ENCODE measurements around the gene IL12RB2.
"Not testable (repeated sequence)": the region's sequence is repeated elsewhere in the genome, so short reads cannot be mapped to it uniquely, and the experiment has no call there.

IL12RB2 gene

DNA sequence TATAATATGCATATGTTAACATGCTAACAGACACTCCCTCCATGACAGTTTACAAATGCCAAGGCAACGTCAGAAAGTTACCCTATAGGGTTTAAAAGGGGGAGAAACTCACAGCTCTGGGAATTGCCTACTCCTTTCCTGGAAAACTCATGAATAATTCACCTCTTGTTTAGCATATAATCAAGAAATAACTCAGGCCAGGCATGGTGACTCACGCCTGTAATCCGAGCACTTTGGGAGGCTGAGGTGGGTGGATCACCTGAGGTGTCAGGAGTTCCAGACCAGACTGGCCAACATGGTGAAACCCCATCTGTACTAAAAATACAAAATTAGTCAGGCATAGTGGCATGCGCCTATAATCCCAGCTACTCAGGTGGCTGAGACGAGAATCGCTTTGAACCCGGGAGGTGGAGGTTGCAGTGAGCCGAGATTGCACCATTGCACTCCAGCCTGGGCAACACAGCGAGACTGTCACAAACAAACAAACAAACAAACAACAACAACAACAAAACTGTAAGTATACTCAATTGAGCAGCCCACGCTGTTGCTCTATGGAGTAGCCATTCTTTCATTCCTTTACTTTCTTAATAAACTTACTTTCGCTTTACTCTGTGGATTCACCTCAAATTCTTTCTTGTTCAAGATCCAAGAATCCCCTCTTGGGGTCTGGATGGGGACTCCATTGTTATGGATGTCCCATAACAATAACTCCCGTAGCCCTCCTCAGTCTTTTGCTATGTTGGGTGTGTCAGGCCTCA lies 92.5 kb downstream of the IL12RB2 start:
- peak; percentile 59 for DNase-seq

- DNase-seq, result no peak
Measured at GRCh38 chr1:67401443-67401842, 93.8 kb downstream of the IL12RB2 start.

DNA sequence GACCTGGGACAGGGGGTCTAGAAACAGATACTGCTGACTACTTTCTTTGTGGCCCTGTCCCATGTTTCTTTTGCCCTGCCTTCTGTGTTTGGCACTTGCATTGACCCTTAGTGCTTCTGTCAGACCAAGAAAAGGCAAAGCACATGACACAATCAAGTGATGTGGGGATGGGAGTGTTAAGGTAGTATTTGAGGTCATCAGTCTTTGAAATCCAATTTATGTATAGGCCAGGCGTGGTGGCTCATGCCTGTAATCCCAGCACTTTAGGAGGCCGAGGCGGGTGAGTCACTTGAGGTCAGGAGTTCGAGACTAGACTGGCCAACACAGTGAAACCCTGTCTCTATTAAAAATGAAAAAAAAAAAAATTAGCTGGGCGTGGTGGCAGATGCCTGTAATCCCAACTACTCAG lies 96.5 kb downstream of the IL12RB2 start:
- DNase-seq, result no peak

GRCh38 chr1:67405473-67406245 lies 98.0 kb downstream of the IL12RB2 start:
- DNase-seq, result no peak

DNA sequence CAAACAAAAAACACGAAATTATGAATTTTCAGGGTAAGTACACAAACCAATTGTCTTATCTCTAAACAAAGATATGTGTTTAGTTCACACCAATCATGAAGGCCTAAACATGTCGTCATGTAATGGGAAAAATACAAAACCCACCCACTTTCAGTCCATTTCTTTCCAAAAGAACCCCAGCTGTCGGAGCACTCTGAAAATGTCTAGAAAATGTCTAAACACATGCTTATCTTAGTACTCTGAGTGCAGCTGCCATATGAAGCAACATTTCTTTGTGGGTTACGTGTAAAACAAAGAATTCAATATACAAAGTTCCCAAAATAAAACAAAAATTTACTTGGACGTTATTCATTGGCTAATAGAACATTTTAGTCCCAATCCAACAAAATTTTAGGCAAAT lies 99.8 kb downstream of the IL12RB2 start:
- no peak for DNase-seq

- DNase-seq, result no peak
Measured at GRCh38 chr1:67408148-67408547, 100.5 kb downstream of the IL12RB2 start.

DNA sequence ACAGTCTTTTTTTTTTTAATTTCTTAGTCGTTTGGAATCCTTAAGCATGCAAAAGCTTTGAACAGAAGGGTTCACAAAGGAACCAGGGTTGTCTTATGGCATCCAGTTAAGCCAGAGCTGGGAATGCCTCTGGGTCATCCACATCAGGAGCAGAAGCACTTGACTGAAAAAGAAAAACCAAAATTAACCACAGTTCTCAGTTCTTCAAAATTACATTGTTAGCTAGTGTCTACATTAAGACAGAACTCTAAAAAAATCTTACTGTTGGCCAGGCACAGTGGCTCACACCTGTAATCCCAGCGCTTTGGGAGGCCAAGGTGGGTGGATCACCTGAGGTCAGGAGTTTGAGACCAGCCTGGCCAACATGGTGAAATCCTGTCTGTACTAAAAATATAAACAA lies 105.4 kb downstream of the IL12RB2 start:
- not testable (repeated sequence) for DNase-seq

GRCh38 chr1:67414574-67414973 lies 106.9 kb downstream of the IL12RB2 start:
- no peak for DNase-seq

DNA sequence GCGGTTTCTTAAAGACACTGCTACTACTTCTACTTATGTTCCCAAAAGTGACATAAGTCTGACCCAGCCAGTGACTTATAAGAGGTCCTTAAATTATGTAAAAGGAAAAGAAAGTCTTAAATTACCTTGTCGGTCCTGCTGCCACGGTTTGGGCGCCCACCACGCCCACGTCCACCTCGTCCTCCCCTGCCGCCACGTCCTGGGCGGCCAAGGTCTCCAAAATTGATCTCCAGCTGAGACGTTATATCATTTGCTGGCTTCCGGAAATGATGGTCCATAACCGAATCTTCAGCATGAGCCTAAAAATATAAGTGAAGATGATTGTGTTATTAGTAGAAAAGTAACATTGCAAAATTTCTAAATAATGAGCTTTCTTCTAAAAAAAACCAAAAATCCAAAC lies 107.4 kb downstream of the IL12RB2 start:
- DNase-seq, result no peak

DNA sequence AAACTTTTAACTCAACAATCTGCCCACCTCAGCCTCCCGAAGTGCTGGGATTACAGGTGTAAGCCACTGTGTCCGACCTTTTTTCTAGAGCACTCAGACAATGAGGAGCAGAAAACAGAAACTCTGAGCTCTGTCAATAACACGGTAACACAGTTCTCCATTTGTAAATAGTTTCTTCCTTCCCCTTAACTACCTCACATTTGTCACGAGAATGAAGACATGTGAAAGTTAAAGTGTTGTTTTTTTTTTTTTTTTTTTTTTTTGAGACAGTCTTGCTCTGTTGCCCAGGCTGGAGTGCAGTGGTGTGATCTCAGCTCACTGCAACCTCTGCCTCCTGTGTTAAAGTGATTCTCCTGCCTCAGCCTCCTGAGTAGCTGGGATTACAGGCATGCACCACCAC lies 110.1 kb downstream of the IL12RB2 start:
- DNase-seq, result not testable (repeated sequence)

GRCh38 chr1:67418839-67419586 lies 111.3 kb downstream of the IL12RB2 start:
- DNase-seq, result no peak

GRCh38 chr1:67420835-67421492 lies 113.3 kb downstream of the IL12RB2 start:
- DNase-seq, result no peak

GRCh38 chr1:67427465-67427864 lies 119.8 kb downstream of the IL12RB2 start:
- no peak for DNase-seq

- no peak for DNase-seq
Measured at GRCh38 chr1:67427947-67428346, 120.3 kb downstream of the IL12RB2 start.

GRCh38 chr1:67429011-67429527 lies 121.4 kb downstream of the IL12RB2 start:
- peak; percentile 82 for DNase-seq

DNA sequence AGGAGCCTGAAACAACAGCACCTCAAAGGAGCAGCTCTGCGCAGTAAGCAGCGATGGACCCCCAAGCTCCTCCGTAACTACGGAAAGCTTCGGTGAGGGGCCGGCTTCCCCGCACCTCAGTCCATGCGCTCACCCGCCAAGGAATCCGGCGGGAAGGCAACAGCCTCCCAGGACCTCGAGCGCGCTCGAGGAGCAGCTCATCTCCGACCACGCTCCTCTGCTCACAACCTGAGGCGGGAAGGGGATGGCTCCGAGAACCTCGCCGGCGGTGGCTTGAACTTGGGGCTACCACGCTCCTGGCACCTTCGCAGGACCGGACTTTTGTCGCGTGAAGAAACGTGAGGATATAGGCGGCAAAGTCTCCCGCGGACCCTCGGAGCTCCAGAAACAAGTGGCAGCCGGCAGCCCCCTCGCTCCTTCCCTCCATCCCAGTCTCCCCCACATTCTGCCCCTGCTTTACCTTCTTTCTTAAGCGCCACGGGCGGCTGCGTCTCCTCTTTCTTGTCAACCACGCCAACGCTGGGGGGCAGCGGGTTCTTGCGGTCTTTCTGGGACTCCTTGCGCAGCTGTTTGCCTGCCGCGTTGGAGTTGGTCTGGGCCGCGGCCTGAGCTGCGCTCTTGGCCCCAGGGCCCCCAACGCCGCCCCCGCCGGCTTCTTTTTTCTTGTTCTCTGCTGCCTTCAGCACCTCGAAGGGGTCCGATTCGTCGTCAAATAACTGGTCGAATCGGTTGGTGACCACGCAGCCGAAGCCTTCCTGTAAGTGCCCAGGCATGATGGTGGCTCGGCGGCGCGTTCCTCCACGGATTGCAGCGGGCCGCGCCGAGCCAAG lies 122.1 kb downstream of the IL12RB2 start:
- DNase-seq, result peak; percentile 84

DNA sequence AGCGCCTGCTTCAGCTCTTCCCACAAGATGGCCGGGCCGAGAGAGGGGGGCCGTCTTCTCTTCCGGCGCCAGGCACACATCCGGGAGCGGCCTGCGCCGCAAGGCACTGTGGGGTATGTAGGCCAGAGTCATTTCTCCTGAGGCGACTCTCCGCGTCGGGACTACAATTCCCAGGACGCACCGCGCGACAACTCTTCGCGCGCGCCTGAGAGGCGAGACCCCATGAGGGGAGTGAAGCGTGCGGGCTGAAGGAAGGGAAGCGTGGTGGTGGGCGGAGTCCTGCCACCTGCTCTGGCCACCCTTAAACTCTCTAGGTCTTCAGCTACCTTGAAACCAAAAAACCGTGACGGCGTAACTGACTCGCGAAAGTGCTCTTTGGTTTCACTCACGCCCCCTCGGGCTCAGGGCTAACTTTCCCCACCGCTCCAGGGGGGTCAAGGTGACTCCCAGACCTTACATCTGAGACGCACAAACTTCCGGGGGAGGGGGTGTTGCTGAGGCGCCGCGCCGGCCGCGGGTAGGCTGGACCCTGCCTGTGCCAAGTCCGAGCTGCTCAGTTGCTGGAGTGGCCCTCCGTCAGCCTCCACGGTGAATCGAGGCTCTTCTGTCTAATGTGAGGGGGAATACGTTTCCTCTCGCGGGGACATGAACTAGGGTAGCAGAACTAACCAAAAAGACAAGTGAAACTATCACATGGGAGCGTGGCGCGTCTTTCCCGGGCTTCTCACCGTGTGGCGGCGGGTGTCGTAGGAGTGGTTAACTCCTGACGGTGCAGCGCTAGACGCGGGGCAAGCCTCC lies 122.9 kb downstream of the IL12RB2 start, which contains the start of gene SERBP1:
SERBP1 (minus strand) TSS at position 45 of the 798 bp plus-strand sequence. CDS start 102 bp downstream, outside the sequence.
- peak; percentile 95 for DNase-seq

DNA sequence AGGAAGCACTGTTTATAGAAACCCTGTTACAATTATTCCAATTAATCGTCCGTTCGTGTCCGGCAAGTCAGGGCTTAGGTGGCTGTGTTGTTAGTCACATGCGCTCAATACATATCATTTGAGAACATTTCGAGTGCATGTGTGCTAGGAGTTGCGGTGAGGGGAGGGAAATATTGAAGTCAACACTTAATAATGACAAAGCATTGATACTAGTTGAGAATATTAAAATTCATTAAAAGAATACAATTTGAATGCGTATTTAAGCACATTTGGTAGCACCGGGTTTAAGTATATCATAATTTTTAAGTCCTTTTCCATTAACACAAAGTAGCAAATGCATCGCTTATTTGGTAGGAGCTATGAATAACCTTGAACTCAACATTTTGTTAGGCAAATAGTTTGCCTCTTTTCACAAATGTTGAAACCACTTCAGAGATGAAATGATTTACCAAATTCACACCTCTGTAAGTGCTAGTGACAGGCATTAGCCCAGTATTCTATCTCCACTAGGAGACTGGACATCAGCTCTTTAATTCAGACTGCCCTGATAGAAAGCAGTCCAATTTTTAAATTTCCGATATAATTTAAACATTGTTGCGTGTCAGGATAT lies 123.6 kb downstream of the IL12RB2 start:
- no peak for DNase-seq

DNA sequence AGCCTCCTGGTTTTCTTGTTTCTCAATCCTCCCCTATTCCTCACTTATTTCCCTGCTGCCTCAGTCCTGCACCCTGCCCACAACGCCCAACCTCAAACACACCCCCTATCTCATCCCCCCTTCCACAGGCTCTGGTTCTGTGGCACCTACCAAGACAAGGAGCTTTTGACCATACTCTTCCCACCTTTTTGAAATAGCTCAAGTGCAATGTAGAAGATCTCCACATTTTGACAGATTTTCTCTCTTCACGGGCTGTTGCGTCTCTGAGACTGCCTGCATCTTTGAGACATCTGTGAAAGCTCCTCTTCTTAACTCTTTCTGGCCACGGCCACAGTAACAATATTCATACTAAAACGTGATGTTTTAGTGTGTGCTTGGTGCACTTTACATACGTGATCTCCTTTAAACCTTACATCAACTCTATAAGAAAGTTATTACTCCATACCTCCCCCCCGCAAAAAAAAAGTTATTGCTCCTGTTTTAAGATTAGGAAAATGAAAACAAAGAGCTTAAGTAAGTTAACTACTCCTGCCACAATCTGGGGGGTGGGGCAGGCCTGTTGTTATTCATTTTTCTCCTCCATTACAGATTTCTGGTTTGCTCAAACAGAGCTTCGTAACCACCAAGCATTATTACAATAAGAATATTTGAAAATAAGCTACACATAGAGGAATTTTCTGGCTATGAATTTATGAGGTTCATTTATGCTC lies 124.4 kb downstream of the IL12RB2 start:
- no peak for DNase-seq

GRCh38 chr1:67432745-67433144 lies 125.1 kb downstream of the IL12RB2 start:
- no peak for DNase-seq
